Activated T-cell treated with anti-CD3 and anti-CD28 coated beads, Interleukin-2, amount 50 U/mL, for 72 hours (primary cell): ENCODE results near the gene DHX30. TPM values are rescaled to one million over a fixed set of nuclear protein-coding genes. Genes with fewer than 3 reads are reported as not detected.
"Not testable (repeated sequence)": the region's sequence is repeated elsewhere in the genome, so short reads cannot be mapped to it uniquely, and the experiment has no call there.

Source experiments
- ATAC-seq, 2 donors: fragments of 150-1000 bp; cut with Tn5 transposase; replicated peaks in 1 of 2; 2 replicates each; pipeline ENCODE4 v1.10.0; 2021; ENCODE audit warnings: moderate library complexity in 2 of 2, mild to moderate bottlenecking in 1 of 2
- DNase-seq, 2 donors: peaks; one replicate each; pipeline ENCODE4 v3.0.0; 2021 to 2022; ENCODE audit warnings: mixed read lengths in 1 of 2
- H3K27ac Mint-ChIP-seq: one replicate; pipeline ENCODE4 v1.8.0; 2022; ENCODE audit warnings: mild to moderate bottlenecking, moderate library complexity, mixed read lengths
- H3K27me3 Mint-ChIP-seq: one replicate; pipeline ENCODE4 v1.8.0; 2022; ENCODE audit warnings: low read depth, mixed read lengths
- H3K36me3 Mint-ChIP-seq, 2 donors: one replicate each; pipeline ENCODE4 v1.8.0; 2022; ENCODE audit warnings: mixed read lengths in 2 of 2, mild to moderate bottlenecking in 1 of 2; ENCODE audit not compliant: insufficient read depth in 2 of 2
- H3K4me1 Mint-ChIP-seq: one replicate; pipeline ENCODE4 v1.8.0; 2022; ENCODE audit warnings: low read depth, mixed read lengths
- H3K4me3 Mint-ChIP-seq, 2 donors: one replicate each; pipeline ENCODE4 v1.8.0; 2022; ENCODE audit warnings: mild to moderate bottlenecking in 2 of 2, mixed read lengths in 2 of 2, moderate library complexity in 2 of 2
- H3K9me3 Mint-ChIP-seq, 2 donors: one replicate each; pipeline ENCODE4 v1.8.0; 2022; ENCODE audit warnings: mixed read lengths in 2 of 2
- total RNA-seq, 2 donors: library from RNA; stranded (reverse); gene quantifications; one replicate each; pipeline ENCODE4 v1.2.3, GENCODE V29; 2022

DHX30 gene
- total RNA-seq, 2 donors from 2014 or later: 71.1 to 82.8 TPM

DNA sequence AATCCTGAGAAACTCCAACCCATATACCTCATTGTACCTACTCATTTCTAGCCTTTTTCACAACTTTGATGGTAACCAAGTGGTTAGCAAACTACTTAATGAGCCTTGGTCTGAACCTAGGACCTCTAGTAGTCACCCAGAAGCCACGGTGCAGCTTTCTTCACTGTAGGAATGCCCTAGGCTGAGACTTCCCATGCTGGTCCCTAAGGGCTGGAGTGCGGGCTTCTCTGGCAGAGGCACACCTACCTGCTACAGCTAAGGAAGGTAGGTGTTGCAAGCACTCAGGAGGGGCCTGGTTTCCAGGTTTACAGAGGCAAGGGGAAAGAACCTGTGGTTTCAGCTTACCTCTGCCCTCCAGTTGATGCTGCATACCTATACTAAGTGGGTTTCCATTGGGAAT is 65.4 kb downstream of the DHX30 start:
- Mint-ChIP-seq H3K36me3 (peaks cover 3 to 12% of the 10 kb centered on the region in 2 donors), H3K4me3 (no peak overlapping the region), H3K27me3 (no peaks in the 10 kb centered on the region), H3K9me3 (no peaks in the 10 kb centered on the region), H3K27ac (no peak overlapping the region), H3K4me1 (no peaks in the 10 kb centered on the region)
- ATAC-seq (no peak), DNase-seq (no peak)

DNA sequence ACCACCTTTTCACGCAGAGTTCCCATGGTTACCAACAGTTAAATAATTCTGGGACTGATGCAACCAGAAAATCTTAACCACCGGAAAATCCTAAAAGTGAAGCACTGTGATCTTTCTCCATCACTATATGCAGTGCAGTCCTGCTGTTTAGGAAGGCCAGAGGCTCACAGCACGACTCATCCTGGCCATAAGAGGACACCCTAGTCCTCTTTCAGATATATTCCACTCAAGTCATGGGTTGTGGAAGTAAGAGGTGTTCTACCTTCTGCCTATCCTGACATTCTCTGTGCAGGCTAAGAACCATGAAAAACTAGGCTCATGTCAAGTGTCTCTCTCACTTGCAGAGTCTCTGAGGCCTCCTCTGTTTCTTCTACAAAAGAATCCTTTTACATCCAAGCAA is 67.2 kb downstream of the DHX30 start:
- Mint-ChIP-seq H3K27ac (no peak overlapping the region), H3K27me3 (no peaks in the 10 kb centered on the region), H3K9me3 (no peaks in the 10 kb centered on the region), H3K36me3 (peaks cover 5 to 12% of the 10 kb centered on the region in 2 donors), H3K4me1 (no peaks in the 10 kb centered on the region), H3K4me3 (no peak overlapping the region)
- DNase-seq (no peak), ATAC-seq (no peak)

DNA sequence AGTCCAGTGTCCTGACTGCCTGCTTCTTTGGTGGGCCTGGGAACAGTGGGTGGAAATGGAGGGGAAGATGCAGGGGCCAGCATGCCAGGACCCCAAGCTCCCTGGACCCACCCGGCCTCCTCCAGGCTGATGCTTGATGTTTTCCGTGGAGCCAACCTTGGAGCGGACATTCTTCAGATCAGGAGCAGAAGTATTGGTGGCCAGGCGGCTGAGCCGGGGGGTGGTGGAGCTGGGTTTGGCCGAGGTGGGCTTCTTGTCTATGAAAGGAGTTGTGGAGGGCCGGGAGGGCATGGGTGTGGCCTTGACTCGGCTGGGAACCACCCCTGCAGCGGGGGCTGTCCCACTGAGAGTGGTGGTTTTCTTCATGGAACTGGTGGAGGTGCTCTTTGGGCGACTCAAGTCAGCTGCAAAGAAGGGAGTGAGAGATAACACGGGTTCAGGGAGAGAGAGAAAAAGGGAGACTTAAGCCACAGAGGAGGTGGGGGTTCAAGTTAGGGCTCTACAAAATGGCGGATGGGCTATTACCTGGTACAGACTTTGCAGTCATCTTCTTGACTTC is 67.8 kb downstream of the DHX30 start:
- no peak overlapping the region for H3K4me3 Mint-ChIP-seq

DNA sequence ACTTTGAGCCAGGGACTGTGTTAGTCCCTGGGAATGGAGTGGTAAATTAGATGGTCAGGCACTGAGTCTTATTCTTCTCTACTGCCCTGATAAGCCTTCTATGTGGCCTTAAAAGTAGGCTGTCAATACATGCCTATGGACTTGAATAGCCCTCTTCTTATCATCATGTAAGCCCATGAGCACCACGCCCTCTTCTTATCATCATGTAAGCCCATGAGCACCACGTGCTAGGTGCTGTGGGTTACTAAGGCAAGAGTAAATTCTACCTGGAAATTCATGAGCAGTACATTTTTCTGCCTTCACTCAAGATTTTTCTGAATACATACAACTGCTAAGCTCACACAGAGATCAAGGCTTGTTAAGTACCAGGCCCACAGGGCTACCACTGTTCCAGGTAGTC is 68.5 kb downstream of the DHX30 start:
- H3K9me3 Mint-ChIP-seq: no peaks in the 10 kb centered on the region
- H3K4me3 Mint-ChIP-seq: no peak overlapping the region
- peak overlapping the region; percentile 48 for H3K27ac Mint-ChIP-seq
- H3K4me1 Mint-ChIP-seq: no peaks in the 10 kb centered on the region
- H3K27me3 Mint-ChIP-seq: no peaks in the 10 kb centered on the region
- H3K36me3 Mint-ChIP-seq: peaks cover 5 to 8% of the 10 kb centered on the region in 2 donors
- ATAC-seq (no peak), DNase-seq (no peak)

More for the DNA sequence above, 67.8 kb downstream of the DHX30 start:
- H3K9me3 Mint-ChIP-seq: no peaks in the 10 kb centered on the region
- peaks cover 5 to 11% of the 10 kb centered on the region in 2 donors for H3K36me3 Mint-ChIP-seq
- no peak for DNase-seq
- ATAC-seq: no peak
- no peak overlapping the region for H3K27ac Mint-ChIP-seq
- H3K4me1 Mint-ChIP-seq: no peaks in the 10 kb centered on the region
- H3K27me3 Mint-ChIP-seq: no peaks in the 10 kb centered on the region

DNA sequence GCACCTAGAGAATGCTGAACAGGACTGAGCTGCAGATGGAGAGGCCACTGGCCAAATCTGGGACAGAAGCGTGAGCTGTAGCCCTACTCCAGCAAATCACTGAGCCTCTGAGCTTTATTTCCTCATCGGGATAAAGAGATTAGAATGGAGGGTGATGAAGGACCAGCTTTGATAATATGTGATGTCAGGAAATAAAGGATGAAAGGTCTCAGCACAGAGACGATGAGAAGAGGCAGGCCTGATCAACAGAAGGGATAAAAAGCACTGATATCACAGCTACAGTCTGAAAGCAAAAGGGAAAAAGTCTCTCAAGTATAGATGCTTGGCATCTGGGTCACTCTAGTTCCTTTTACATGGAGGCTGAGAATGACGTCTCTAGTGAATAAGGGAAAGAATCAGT is 70.0 kb downstream of the DHX30 start:
- Mint-ChIP-seq H3K27me3 (no peaks in the 10 kb centered on the region), H3K27ac (no peak overlapping the region), H3K4me1 (no peaks in the 10 kb centered on the region), H3K36me3 (peaks cover 5 to 8% of the 10 kb centered on the region in 2 donors), H3K9me3 (no peaks in the 10 kb centered on the region), H3K4me3 (no peak overlapping the region)
- DNase-seq: no peak
- no peak for ATAC-seq

DNA sequence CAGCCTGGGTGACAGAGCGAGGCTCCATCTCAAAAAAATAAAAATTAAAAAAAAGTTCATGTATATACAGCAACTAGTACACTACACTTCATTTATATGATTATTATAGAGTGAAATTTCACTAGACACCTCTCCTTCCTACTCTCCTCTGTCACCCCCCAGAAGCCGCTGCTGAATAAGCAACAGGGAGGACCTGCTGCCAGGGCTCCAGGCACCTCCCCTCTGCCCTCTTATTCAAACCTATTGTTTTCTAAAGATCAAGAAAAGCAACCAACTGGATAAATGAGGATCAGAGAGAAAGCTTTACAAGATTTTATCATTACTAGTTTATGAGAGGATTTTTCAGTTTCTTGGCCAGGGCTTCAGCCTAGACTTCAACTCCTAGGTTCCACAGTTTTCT is 71.5 kb downstream of the DHX30 start:
- no peaks in the 10 kb centered on the region for H3K4me1 Mint-ChIP-seq
- no peak for DNase-seq
- H3K27ac Mint-ChIP-seq: no peak overlapping the region
- no peak for ATAC-seq
- H3K27me3 Mint-ChIP-seq: no peaks in the 10 kb centered on the region
- H3K9me3 Mint-ChIP-seq: no peaks in the 10 kb centered on the region
- peaks cover 2 to 5% of the 10 kb centered on the region in 2 donors for H3K36me3 Mint-ChIP-seq
- no peak overlapping the region for H3K4me3 Mint-ChIP-seq

DNA sequence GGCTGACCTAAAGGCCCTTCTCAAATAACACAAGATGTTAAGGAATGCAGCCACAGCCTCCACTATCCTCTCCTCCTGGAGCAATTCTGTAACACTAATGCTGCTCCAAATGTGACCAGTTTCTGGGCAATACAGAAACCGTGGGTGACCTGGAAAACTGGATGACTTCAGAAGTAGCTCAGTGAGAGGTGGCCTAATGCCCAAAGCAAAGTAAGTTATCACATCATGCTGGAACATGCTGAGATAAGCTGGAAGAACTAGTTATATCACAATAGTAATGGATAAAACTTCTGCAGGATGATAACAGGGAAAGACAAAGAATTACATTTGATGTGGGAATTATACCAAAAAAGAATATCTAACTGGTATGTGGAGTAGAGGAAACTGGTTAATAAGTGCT is 72.0 kb downstream of the DHX30 start:
- Mint-ChIP-seq H3K4me1 (no peaks in the 10 kb centered on the region), H3K27ac (peak overlapping the region; percentile 45), H3K4me3 (no peak overlapping the region), H3K27me3 (no peaks in the 10 kb centered on the region), H3K36me3 (peaks cover 2 to 5% of the 10 kb centered on the region in 2 donors), H3K9me3 (no peaks in the 10 kb centered on the region)
- ATAC-seq (no peak), DNase-seq (no peak)

DNA sequence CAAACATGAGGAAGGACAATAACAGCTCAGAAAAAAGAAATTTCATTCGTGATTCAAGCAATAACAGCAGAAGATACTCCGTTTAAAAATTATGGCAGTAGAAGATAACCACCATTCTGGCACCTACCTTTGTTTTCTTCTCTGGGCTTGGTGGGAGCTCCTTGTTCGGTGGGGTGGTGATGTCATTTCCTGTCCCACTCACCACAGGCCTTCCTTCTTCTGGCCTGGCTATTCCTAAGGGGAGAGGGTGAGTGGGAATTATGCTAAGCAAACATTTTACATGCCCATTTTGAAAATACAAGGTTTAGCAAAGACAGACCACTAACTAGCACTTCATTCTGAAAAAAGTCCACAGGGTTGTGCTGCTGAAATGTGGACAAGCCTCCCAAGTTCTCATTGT is 74.4 kb downstream of the DHX30 start:
- DNase-seq (no peak), ATAC-seq (no peak)
- H3K4me3 Mint-ChIP-seq: no peak overlapping the region
- no peaks in the 10 kb centered on the region for H3K27me3 Mint-ChIP-seq
- no peaks in the 10 kb centered on the region for H3K9me3 Mint-ChIP-seq
- H3K27ac Mint-ChIP-seq: no peak overlapping the region
- no peaks in the 10 kb centered on the region for H3K4me1 Mint-ChIP-seq
- H3K36me3 Mint-ChIP-seq: peaks cover 0 to 2% of the 10 kb centered on the region in 2 donors

DNA sequence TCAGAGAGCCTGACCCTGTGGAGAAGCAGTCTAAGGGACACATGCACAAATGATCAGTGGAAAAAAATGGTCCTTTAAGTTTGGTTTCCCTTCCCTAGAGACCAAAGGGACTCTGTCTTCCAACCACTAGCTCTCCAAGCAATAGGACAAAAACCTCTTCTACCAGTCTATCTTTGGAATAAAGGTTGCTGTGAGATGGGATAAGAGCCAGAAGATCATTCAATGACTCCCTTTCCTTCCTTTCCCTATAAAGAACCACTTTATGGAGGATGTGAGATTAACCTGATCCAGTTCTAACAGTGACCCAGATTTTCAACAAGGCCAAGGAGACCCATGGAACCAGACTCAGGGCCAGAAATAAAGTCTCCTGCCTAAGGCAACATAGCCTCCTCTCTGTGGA is 74.8 kb downstream of the DHX30 start:
- no peaks in the 10 kb centered on the region for H3K9me3 Mint-ChIP-seq
- DNase-seq: no peak
- H3K36me3 Mint-ChIP-seq: peaks cover 0 to 2% of the 10 kb centered on the region in 2 donors
- H3K4me1 Mint-ChIP-seq: no peaks in the 10 kb centered on the region
- H3K27me3 Mint-ChIP-seq: no peaks in the 10 kb centered on the region
- no peak overlapping the region for H3K4me3 Mint-ChIP-seq
- no peak for ATAC-seq
- H3K27ac Mint-ChIP-seq: peak overlapping the region; percentile 26

DNA sequence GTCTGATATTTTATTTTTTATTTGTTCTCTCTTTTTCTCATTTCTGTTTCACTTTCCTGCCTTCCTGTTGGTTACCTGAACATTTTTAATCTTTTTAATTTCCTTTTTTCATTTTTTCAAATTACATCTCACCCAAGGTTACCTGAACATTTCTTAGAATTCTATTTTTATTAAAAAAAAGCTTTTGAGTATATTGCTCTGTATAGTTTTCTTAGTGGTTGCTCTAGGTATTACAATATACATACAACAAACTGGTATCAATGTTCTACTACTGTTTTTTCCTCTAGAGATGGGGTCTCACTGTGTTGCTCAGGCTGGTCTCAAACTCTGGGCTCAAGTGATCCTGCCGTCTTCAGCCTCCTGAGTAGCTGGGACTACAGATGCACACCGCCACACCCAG is 79.4 kb downstream of the DHX30 start:
- no peak overlapping the region for H3K27ac Mint-ChIP-seq
- DNase-seq (no peak), ATAC-seq (no peak)
- no peak overlapping the region for H3K4me3 Mint-ChIP-seq
- no peaks in the 10 kb centered on the region for H3K9me3 Mint-ChIP-seq
- no peaks in the 10 kb centered on the region for H3K27me3 Mint-ChIP-seq
- peaks cover 0 to 7% of the 10 kb centered on the region in 2 donors for H3K36me3 Mint-ChIP-seq
- H3K4me1 Mint-ChIP-seq: no peaks in the 10 kb centered on the region

DNA sequence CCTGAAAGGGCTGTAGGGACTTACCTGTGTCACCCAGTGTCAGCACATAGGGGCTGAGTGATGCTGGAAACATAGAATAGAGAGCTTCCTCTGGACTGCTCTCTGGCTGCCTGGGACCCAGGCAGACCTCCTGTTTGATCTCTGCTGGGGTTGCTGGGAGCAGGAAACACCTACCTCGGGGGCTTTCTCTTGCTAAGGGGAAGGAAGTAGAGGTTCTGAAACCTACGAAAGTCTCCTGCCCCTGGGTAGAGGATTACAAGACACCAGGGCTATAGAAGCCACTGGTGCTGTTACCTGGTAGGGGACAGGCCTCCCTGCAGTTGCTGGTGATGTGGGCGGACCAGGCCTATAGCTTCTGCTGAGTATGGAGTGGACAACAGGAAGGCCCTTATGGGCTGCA is 81.7 kb downstream of the DHX30 start:
- H3K4me1 Mint-ChIP-seq: no peaks in the 10 kb centered on the region
- H3K4me3 Mint-ChIP-seq: no peak overlapping the region
- H3K36me3 Mint-ChIP-seq: peaks cover 0 to 11% of the 10 kb centered on the region in 2 donors
- H3K27me3 Mint-ChIP-seq: no peaks in the 10 kb centered on the region
- DNase-seq (no peak), ATAC-seq (no peak)
- no peak overlapping the region for H3K27ac Mint-ChIP-seq
- H3K9me3 Mint-ChIP-seq: no peaks in the 10 kb centered on the region

DNA sequence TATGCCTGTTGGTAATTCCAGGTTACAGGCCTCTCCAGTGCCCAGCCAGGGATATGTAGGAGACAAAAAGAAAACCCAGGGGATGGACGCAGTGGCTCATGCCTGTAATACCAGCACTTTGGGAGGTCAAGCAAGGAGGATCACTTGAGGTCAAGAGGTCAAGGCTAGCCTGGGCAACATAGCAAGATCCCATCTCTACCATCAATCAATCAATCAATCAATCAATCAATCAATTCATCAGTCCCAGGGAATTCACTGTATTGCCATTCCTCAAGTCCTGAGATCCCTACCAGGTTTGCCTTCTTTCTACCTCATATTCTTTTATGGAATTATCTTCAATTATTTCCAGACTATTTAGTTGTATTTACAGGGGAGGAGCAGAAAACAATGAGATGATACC is 82.2 kb downstream of the DHX30 start:
- no peak for DNase-seq
- H3K27ac Mint-ChIP-seq: no peak overlapping the region
- no peaks in the 10 kb centered on the region for H3K4me1 Mint-ChIP-seq
- no peaks in the 10 kb centered on the region for H3K27me3 Mint-ChIP-seq
- no peak for ATAC-seq
- H3K4me3 Mint-ChIP-seq: no peak overlapping the region
- H3K36me3 Mint-ChIP-seq: peaks cover 0 to 11% of the 10 kb centered on the region in 2 donors
- no peaks in the 10 kb centered on the region for H3K9me3 Mint-ChIP-seq

DNA sequence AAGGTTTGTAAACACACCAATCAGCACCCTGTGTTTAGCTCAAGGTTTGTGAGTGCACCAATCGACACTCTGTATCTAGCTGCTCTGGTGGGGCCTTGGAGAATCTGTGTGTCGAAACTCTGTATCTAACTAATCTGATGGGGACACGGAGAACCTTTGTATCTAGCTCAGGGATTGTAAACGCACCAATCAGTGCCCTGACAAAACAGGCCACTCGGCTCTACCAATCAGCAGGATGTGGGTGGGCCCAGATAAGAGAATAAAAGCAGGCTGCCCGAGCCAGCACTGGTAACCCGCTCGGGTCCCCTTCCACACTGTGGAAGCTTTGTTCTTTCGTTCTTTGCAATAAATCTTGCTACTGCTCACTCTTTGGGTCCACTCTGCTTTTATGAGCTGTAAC is 85.1 kb downstream of the DHX30 start:
- not testable (repeated sequence) for H3K4me3 Mint-ChIP-seq, DNase-seq, H3K4me1 Mint-ChIP-seq, ATAC-seq, H3K27me3 Mint-ChIP-seq, H3K27ac Mint-ChIP-seq, H3K9me3 Mint-ChIP-seq
- H3K36me3 Mint-ChIP-seq: peaks cover 2 to 12% of the 10 kb centered on the region in 2 donors

DNA sequence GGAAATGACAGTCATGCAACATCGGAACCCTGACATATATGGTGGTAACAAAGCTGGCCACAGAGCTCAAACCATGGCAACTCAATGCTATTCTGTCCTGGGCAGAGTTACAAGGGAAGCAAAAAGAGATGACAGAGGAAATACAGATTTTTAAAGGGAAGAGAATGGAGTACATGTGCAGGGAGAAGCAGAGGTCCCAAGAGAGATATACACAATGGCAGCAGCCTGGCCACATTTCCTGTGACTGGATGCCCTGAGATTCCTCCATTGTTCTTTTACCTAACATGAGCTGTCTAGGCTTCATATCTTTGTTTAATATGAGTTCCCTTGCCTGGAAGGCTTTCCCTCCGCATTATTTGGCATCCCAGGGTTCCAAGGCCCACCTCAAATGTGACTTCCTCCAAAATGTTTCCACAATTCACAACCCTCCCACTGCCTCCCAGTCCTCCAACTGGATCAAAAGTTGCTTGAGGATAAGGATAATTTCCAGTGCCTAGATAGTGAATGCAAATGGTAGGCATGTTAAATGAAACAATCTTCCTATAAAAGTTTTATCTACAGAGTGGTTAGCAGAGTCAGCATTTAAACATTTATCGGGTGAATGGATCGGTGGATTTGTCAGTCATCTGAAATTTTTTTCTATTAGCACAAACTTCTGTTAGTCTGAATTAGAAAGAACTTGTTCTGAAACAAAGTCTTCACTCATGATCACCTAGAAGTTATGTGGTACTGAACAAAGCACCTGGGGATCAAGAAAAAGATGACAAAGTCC is 86.2 kb downstream of the DHX30 start:
- H3K36me3 Mint-ChIP-seq: peaks cover 2 to 12% of the 10 kb centered on the region in 2 donors
- H3K27me3 Mint-ChIP-seq: no peaks in the 10 kb centered on the region
- no peak overlapping the region for H3K4me3 Mint-ChIP-seq
- peak overlapping the region; percentile 59 for H3K27ac Mint-ChIP-seq
- DNase-seq (no peak), ATAC-seq (no peak)
- no peaks in the 10 kb centered on the region for H3K4me1 Mint-ChIP-seq
- no peaks in the 10 kb centered on the region for H3K9me3 Mint-ChIP-seq
